Measurements from ENCODE around the gene GNAT2. TPM values are rescaled to one million over a fixed set of nuclear protein-coding genes. Genes with fewer than 3 reads are reported as not detected.

The GNAT2 gene
- total RNA-seq, 1 experiment from 2014 or later: 0.20 TPM

- Histone ChIP-seq H3K56ac (ENCODE audit: insufficient read length, low read depth, low read length) (no peak overlapping the region), H3K23ac (ENCODE audit: insufficient read length, low read depth, low read length) (no peak overlapping the region), H2AK5ac (ENCODE audit: insufficient read length, low read length) (no peak overlapping the region), H2BK15ac (ENCODE audit: low read depth, low read length) (no peak overlapping the region), H4K8ac (replicated peaks; ENCODE audit: insufficient read length, low read depth, low read length) (no peak overlapping the region), H4K20me1 (ENCODE audit: control insufficient read depth, insufficient read depth, insufficient read length) (no peaks in the 10 kb centered on the region), H3K4me2 (ENCODE audit: insufficient read depth, insufficient read length, low read length) (no peak overlapping the region), H2BK12ac (ENCODE audit: insufficient read length, low read depth, low read length) (no peak overlapping the region), H2AFZ (ENCODE audit: low read length) (no peak overlapping the region), H3K79me1 (ENCODE audit: insufficient read depth, low read depth, low read length, poor library complexity, severe bottlenecking) (no peaks in the 10 kb centered on the region), H3K4ac (ENCODE audit: low read depth, low read length) (no peak overlapping the region), H3K18ac (ENCODE audit: insufficient read length, low read depth, low read length) (no peak overlapping the region), H3K23me2 (ENCODE audit: insufficient read length, low read depth, low read length, poor library complexity, severe bottlenecking) (no peaks in the 10 kb centered on the region), H3K9ac (ENCODE audit: extremely low read depth, insufficient read length, low read length) (no peak overlapping the region), H3K27ac (ENCODE audit: insufficient read length, low read depth, low read length) (no peak overlapping the region), H2BK120ac (ENCODE audit: low read depth, low read length, poor library complexity, severe bottlenecking) (no peak overlapping the region), H2BK5ac (ENCODE audit: insufficient read length, low read length) (no peak overlapping the region), H3K14ac (ENCODE audit: insufficient read depth, low read length) (no peak overlapping the region), H4K5ac (ENCODE audit: insufficient read length, low read depth, low read length) (no peak overlapping the region), H3K4me1 (ENCODE audit: insufficient read depth, low read length) (no peaks in the 10 kb centered on the region), H2BK20ac (ENCODE audit: low read depth, low read length, poor library complexity, severe bottlenecking) (no peak overlapping the region), H4K91ac (ENCODE audit: insufficient read length, low read depth, low read length) (no peak overlapping the region), H3T11ph (ENCODE audit: low read length) (no peak overlapping the region), H3K79me2 (ENCODE audit: insufficient read depth, low read length) (no peaks in the 10 kb centered on the region), H3K27me3 (ENCODE audit: insufficient read depth, low read length) (no peaks in the 10 kb centered on the region), H3K9me3 (ENCODE audit: control insufficient read depth, low read depth, low read length) (no peaks in the 10 kb centered on the region)
- no peak for TF ChIP-seq CTCF (conservative IDR thresholded peaks at IDR 0.05)
- no CpG with 5 or more reads among the region's 2 CpGs for WGBS (ENCODE audit: extremely low coverage, insufficient read length, low lambda C conversion rate)
- Mint-ChIP-seq H3K9me3 (peaks cover 5 to 9% of the 10 kb centered on the region in 2 experiments), H3K27ac (no peak overlapping the region), H3K36me3 (ENCODE audit: insufficient read depth in 1 of 3, low read depth in 3 of 3) (no peaks in the 10 kb centered on the region; a peak in 1 of 7 replicates), H3K4me1 (peaks cover 11 to 18% of the 10 kb centered on the region in 2 experiments), H3K27me3 (ENCODE audit: low read depth) (peaks cover 15% of the 10 kb centered on the region), H3K4me3 (no peak overlapping the region)
- DNase-seq: no peak
Measured at GRCh38 chr1:109641861-109642260, 22.4 kb upstream of the GNAT2 start.
